ENCODE measurements around the gene SLC25A19. TPM values are rescaled to one million over a fixed set of nuclear protein-coding genes. Genes with fewer than 3 reads are reported as not detected.

Gene SLC25A19
- total RNA-seq = 4.4 and 4.7 TPM in 2 replicates

GRCh38 chr17:75289115-75289831, at the start of gene SLC25A19:
TSS of gene SLC25A19 (minus strand) at chr17:75289433. CDS start at chr17:75286764, 2,669 bp downstream.

GRCh38 chr17:75270966-75271232, 18.3 kb downstream of the SLC25A19 start, which contains the start of gene MIF4GD:
TSS of gene MIF4GD (minus strand) at chr17:75271231. CDS start at chr17:75270195, 1,036 bp downstream.

DNA sequence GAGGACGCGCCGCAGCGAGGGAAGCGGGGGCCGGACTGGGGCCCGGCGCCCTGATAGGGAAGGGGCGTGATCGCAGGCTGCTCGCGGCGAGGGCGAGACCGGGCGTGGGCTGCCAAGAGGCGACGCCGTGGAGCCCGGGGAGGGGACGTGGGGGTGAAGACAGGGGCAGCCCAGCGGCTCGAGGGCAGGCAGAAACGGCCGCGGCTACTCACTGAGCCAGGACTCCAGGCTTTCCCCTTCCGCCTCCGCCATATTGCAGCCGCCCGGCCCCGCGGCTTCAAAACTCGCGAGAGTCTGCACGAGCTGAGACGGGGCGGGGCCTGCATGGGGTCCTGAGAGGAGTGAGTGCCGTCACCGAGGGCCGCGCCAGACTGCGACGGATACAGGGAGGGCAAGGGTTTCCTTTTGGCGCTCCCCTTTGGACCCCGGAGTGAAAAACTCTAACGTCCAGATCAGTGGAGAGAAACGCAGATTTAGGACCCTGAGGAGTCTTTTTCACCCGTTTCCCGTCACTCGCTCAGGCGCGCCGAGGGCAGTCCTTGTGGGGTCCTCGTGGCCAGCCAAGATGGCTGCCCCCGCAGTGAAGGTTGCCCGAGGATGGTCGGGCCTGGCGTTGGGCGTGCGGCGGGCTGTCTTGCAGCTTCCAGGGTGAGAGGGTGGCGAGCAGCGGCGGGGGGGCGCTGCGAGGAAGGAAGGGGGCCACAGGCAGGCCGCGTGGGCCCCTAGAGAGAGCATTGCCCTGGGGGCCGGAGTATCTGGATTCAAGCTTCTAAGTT, 27.7 kb downstream of the SLC25A19 start, which contains the start of the genes GGA3 and MRPS7:
Gene GGA3 (minus strand): TSS at position 271 of the 776 bp plus-strand sequence. CDS start 19 bp downstream, at position 252.
Gene MRPS7 (plus strand): TSS at position 544 of the 776 bp plus-strand sequence. CDS start 22 bp downstream, at position 566.

Other genes with a start within 250 kb of the SLC25A19 start
- gene ATP5PD, start 242.5 kb downstream of the SLC25A19 start, total RNA-seq = 365 and 394 TPM in 2 replicates
- 9.8 and 16.1 TPM in 2 replicates for gene KCTD2, start 242.2 kb downstream of the SLC25A19 start, total RNA-seq
- gene SLC16A5, start 201.5 kb downstream of the SLC25A19 start, total RNA-seq = 6.1 and 11.0 TPM in 2 replicates
- 2.1 and 2.2 TPM in 2 replicates for gene ARMC7, start 179.5 kb downstream of the SLC25A19 start, total RNA-seq
- 19.6 and 51.6 TPM in 2 replicates for gene NT5C, start 157.7 kb downstream of the SLC25A19 start, total RNA-seq
- gene JPT1, start 134.9 kb downstream of the SLC25A19 start, total RNA-seq = 40.0 and 49.9 TPM in 2 replicates
- 102 and 140 TPM in 2 replicates for gene SUMO2, start 106.5 kb downstream of the SLC25A19 start, total RNA-seq
- 18.9 and 23.6 TPM in 2 replicates for gene NUP85, start 83.8 kb downstream of the SLC25A19 start, total RNA-seq
- gene GGA3, start 27.8 kb downstream of the SLC25A19 start, total RNA-seq = 9.0 and 10.6 TPM in 2 replicates
- 59.7 and 64.0 TPM in 2 replicates for gene MRPS7, start 27.6 kb downstream of the SLC25A19 start, total RNA-seq
- 3.8 and 5.3 TPM in 2 replicates for gene MIF4GD, start 18.2 kb downstream of the SLC25A19 start, total RNA-seq
- gene GRB2, start 116.2 kb upstream of the SLC25A19 start, total RNA-seq = 56.9 and 63.7 TPM in 2 replicates
- 20.1 and 20.5 TPM in 2 replicates for gene TMEM94, start 167.2 kb upstream of the SLC25A19 start, total RNA-seq
- 3.4 and 5.2 TPM in 2 replicates for gene CASKIN2, start 226.1 kb upstream of the SLC25A19 start, total RNA-seq
- 6.3 and 10.4 TPM in 2 replicates for gene TSEN54, start 227.1 kb upstream of the SLC25A19 start, total RNA-seq
- gene LLGL2, start 236.3 kb upstream of the SLC25A19 start, total RNA-seq = 0.14 and 0.37 TPM in 2 replicates

Data from smooth muscle cell of bladder (primary cell).